ENCODE measurements around the gene EEF2K. TPM values are rescaled to one million over a fixed set of nuclear protein-coding genes. Genes with fewer than 3 reads are reported as not detected.

EEF2K gene
- 10 to 100 TPM; 23.6 to 25.1 TPM for total RNA-seq

GRCh38 chr16:22206013-22206841, at the start of gene EEF2K:
EEF2K (plus strand) TSS chr16:22206278; CDS start chr16:22225730, 19,452 bp downstream.
- DNase-seq: peak; percentile 95 to 97 (median 97)
- intact Hi-C loops (cut with DNase I): loop anchor here (10.0 kb wide), 1 partner anchor 99 kb away; no protein-coding TSS in a partner anchor

GRCh38 chr16:22161401-22161800, 44.7 kb upstream of the EEF2K start:
- intact Hi-C loops (cut with DNase I): no loop called here
- no peak for TF ChIP-seq CTCF (IDR thresholded peaks at IDR 0.05)
- TF ChIP-seq POLR2A (IDR thresholded peaks at IDR 0.05): no peak
- no peaks in the 10 kb centered on the region for H3K36me3 ChIP-seq (replicated peaks in 1 of 2; ENCODE audit: insufficient read depth in 1 of 2, low read depth in 2 of 2)
- no peaks in the 10 kb centered on the region for H3K9me3 ChIP-seq
- H3K27me3 ChIP-seq: no peaks in the 10 kb centered on the region
- H3K4me3 ChIP-seq: no peak overlapping the region
- DNase-seq: no peak
- peaks cover 5% of the 10 kb centered on the region for H3K4me1 ChIP-seq
- no peak for ATAC-seq
- H3K27ac ChIP-seq: no peak overlapping the region

More at GRCh38 chr16:22206013-22206841, at the start of gene EEF2K:
- Histone ChIP-seq H3K27me3 (no peaks in the 10 kb centered on the region), H3K36me3 (replicated peaks in 1 of 2; ENCODE audit: insufficient read depth in 1 of 2, low read depth in 2 of 2) (no peaks in the 10 kb centered on the region), H3K4me1 (peaks cover 32% of the 10 kb centered on the region), H3K27ac (peak within 1 kb of the TSS; percentile 82 to 93 (median 88)), H3K9me3 (no peaks in the 10 kb centered on the region), H3K4me3 (peak within 1 kb of the TSS; percentile 97 to 99)
- TF ChIP-seq POLR2A (IDR thresholded peaks at IDR 0.05): peak; percentile 76 to 79 (median 77)
- peak; percentile 70 to 99 (median 91) for TF ChIP-seq CTCF (IDR thresholded peaks at IDR 0.05)
- 0% methylated on average over 9 to 73 of the region's 74 CpGs for WGBS, 2 donors
- peak; percentile 93 for ATAC-seq

- no peaks in the 10 kb centered on the region for H3K27me3 ChIP-seq
- H3K4me3 ChIP-seq: no peak within 1 kb of the TSS
- intact Hi-C loops (cut with DNase I): no loop called here
- WGBS, 2 donors: 6 to 19% methylated on average over 12 to 39 of the region's 40 CpGs
- H3K9me3 ChIP-seq: no peaks in the 10 kb centered on the region
- no peak within 1 kb of the TSS for H3K27ac ChIP-seq
- DNase-seq (peak; percentile 24 to 57 (median 28)), ATAC-seq (peak; percentile 72)
- TF ChIP-seq CTCF (IDR thresholded peaks at IDR 0.05): no peak
- no peak for TF ChIP-seq POLR2A (IDR thresholded peaks at IDR 0.05)
- no peaks in the 10 kb centered on the region for H3K36me3 ChIP-seq (replicated peaks in 1 of 2; ENCODE audit: insufficient read depth in 1 of 2, low read depth in 2 of 2)
- H3K4me1 ChIP-seq: peaks cover 5% of the 10 kb centered on the region
Observed at GRCh38 chr16:22161999-22162655, 44.0 kb upstream of the EEF2K start, which contains the start of gene SDR42E2. SDR42E2 (plus strand) TSS chr16:22162506; CDS start chr16:22165583, 3,077 bp downstream.

GRCh38 chr16:22162656-22163009, 43.4 kb upstream of the EEF2K start:
- intact Hi-C loops (cut with DNase I): no loop called here
- no peak for DNase-seq
- TF ChIP-seq POLR2A (IDR thresholded peaks at IDR 0.05) (no peak), CTCF (IDR thresholded peaks at IDR 0.05) (no peak)
- ATAC-seq: no peak
- no peak overlapping the region for H3K27ac ChIP-seq
- H3K9me3 ChIP-seq: no peaks in the 10 kb centered on the region
- H3K4me1 ChIP-seq: peaks cover 5% of the 10 kb centered on the region
- no peaks in the 10 kb centered on the region for H3K36me3 ChIP-seq (replicated peaks in 1 of 2; ENCODE audit: insufficient read depth in 1 of 2, low read depth in 2 of 2)
- 40 to 59% methylated on average over 7 to 14 of the region's 14 CpGs for WGBS, 2 donors
- H3K27me3 ChIP-seq: no peaks in the 10 kb centered on the region
- no peak overlapping the region for H3K4me3 ChIP-seq

Measured in body of pancreas (tissue), 4 donors.